ENCODE results near the gene DUXB.

- TF ChIP-seq CTCF (tag by site-specific recombination; IDR thresholded peaks at IDR 0.05) (no peak), HOXD13 (CRISPR knock-in tag; IDR thresholded peaks at IDR 0.05; ENCODE audit: borderline replicate concordance) (no peak), ZNF433 (tag by site-specific recombination; IDR thresholded peaks at IDR 0.05; ENCODE audit: low read depth) (no peak), REST (tag by site-specific recombination; IDR thresholded peaks at IDR 0.05) (no peak), ZSCAN23 (tag by site-specific recombination; IDR thresholded peaks at IDR 0.05) (no peak)
These were observed 44.6 kb upstream of the DUXB start for GRCh38 chr16:75745823-75746222.

Data from HEK293 (cell line).